C4-2B (cell line): ENCODE data around the gene CACNA1H.
"Not testable (repeated sequence)": the region's sequence is repeated elsewhere in the genome, so short reads cannot be mapped to it uniquely, and the experiment has no call there.

Experiments
- H3K27ac ChIP-seq: fragments of 450-650 bp; 2 replicates; pipeline ENCODE4 v1.5.1; 2017
- ZFX ChIP-seq: fragments of 450-650 bp; IDR thresholded peaks from 2 replicates; pipeline ENCODE4 v1.6.1; 2017
- TF ChIP-seq, protein P1 (sequence below): fragments of 450-650 bp; conservative IDR thresholded peaks from 2 replicates; pipeline ENCODE4 v1.5.1; 2017; ENCODE audit warnings: mild to moderate bottlenecking

The CACNA1H gene

GRCh38 chr16:1193143-1193824 is 40.4 kb downstream of the CACNA1H start:
- no peak overlapping the region for H3K27ac ChIP-seq
- TF ChIP-seq, protein P1, sequence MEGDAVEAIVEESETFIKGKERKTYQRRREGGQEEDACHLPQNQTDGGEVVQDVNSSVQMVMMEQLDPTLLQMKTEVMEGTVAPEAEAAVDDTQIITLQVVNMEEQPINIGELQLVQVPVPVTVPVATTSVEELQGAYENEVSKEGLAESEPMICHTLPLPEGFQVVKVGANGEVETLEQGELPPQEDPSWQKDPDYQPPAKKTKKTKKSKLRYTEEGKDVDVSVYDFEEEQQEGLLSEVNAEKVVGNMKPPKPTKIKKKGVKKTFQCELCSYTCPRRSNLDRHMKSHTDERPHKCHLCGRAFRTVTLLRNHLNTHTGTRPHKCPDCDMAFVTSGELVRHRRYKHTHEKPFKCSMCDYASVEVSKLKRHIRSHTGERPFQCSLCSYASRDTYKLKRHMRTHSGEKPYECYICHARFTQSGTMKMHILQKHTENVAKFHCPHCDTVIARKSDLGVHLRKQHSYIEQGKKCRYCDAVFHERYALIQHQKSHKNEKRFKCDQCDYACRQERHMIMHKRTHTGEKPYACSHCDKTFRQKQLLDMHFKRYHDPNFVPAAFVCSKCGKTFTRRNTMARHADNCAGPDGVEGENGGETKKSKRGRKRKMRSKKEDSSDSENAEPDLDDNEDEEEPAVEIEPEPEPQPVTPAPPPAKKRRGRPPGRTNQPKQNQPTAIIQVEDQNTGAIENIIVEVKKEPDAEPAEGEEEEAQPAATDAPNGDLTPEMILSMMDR: no peak
- TF ChIP-seq ZFX: no peak

DNA sequence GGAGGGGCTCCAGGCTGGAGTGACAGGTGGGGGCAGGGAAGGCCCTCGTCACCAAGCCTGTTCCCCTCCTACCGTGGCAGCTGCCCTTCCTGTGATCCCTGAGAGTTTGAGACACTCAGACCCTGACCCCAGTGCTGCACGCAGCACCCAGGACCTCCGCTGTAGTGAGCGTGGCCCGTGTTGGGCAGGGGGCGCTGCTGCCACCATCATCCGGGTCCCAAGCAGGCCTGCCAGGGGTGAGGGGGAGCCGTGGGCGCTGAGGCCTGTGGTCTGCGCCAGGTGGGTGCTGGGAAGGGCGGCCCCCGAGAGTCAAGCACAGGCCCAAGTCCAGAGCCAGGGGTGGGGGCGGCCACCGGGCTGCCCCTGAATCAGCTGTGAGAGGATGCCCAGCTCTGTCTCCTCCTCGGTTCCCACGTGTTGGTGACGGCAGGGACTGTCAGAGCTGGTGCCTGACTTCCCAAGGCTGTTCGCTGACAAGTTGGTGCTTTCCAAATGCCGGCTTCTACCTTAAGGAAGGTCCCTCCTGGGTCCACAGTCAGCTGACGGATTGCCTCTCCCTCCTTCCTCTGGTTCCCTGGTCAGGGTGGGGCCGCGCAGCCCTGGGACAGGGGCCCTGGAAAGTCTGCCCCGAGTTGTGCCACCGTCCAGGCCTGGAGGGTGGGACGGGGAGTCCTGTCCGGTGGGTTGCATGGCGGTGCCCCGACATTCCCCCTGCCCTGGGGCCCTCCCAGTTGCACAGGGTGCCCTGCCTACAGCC is 41.1 kb downstream of the CACNA1H start:
- no peak overlapping the region for H3K27ac ChIP-seq
- TF ChIP-seq, protein P1: no peak
- TF ChIP-seq ZFX: no peak

DNA sequence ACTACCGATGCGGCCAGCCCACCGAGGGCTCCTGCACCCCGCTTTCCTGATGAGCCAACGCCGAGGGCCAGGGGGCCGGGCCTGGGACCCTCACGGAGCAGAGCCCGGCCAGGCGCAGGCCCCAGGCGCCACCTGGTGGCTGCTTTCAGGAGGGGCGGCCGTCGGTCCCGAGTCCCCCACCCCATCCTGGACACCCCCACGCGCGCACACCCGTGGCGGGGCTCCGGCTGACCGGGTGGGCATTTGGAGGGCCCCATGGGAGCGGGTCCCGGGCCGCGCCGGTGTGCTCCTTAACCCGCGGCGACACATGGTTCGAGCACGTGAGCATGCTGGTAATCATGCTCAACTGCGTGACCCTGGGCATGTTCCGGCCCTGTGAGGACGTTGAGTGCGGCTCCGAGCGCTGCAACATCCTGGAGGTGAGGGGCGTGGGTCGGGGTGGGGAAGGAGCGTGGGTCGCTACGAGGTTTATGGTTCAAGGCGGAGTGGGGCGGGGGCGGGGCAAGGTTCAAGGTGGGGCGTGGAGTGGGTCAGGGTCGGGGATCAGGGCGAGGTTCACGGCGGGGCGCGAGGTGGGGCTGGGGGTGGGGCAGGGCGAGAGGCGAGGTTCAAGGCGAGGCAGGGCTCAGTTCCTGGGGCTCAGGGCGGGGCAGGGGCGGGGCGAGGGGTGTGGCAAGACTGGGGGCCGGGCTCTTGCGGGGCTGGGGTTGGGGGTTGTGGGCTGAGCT is 41.9 kb downstream of the CACNA1H start:
- no peak overlapping the region for H3K27ac ChIP-seq
- TF ChIP-seq, protein P1: peak; percentile 97
- no peak for TF ChIP-seq ZFX

DNA sequence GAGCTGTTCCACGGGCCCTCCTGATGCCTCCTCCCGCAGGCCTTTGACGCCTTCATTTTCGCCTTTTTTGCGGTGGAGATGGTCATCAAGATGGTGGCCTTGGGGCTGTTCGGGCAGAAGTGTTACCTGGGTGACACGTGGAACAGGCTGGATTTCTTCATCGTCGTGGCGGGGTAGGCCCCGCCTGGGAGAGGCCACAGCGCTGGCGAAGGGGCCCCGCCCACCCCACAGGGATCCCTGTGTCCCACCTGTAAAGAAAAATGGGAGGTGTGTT is 42.4 kb downstream of the CACNA1H start:
- no peak for TF ChIP-seq ZFX
- TF ChIP-seq, protein P1: no peak
- no peak overlapping the region for H3K27ac ChIP-seq

DNA sequence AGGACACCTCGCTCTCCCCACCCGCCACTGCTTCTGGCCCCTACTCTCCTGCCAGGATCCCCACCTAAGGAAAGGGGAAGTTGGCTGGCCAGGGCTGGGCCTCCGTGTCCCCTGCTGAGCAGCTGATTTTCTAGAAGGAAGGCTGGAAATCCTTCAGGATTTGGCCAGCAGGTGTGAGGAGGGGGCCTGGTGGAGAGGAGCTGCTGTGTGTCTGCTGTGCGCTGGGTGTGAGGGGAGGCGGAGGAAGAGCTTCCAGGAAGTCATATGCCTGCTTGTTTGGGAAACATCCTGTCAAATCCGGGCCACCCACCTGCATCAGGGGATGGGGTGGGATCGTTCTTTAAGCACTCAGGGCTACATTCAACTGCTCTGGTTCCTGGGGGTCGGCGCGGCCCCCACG is 43.6 kb downstream of the CACNA1H start:
- H3K27ac ChIP-seq: no peak overlapping the region
- TF ChIP-seq, protein P1: no peak

DNA sequence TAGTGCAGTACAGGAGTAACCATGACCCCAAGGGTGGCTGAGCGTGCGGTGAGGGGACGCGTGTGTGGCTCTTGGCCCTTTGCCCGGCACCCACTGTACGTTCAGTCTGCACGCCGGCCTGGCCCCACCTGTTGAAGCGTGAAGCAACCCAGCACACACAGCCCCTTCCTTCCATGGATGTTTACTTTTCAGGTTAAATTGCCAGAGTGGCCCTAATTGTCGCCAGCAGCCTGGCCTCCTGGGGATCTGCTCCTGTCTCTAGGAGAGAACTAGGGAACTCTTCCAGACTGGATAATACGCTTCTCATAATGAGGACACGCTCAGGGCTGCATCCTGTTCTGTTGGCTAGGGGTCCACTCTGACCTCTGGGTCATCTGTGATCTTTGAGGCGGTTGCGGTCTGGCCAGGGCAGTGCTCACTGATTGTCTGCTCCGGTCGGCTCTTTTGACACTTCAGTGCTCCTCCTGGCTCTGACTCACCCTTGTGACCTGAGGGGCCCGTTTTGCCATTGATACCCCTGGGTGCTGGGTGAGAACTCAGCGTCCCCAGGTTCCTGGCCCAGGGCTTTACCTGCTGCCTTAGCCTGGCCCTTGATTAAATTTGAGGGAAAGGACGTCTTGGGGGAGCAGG is 44.4 kb downstream of the CACNA1H start:
- H3K27ac ChIP-seq: no peak overlapping the region
- TF ChIP-seq, protein P1: no peak
- no peak for TF ChIP-seq ZFX

DNA sequence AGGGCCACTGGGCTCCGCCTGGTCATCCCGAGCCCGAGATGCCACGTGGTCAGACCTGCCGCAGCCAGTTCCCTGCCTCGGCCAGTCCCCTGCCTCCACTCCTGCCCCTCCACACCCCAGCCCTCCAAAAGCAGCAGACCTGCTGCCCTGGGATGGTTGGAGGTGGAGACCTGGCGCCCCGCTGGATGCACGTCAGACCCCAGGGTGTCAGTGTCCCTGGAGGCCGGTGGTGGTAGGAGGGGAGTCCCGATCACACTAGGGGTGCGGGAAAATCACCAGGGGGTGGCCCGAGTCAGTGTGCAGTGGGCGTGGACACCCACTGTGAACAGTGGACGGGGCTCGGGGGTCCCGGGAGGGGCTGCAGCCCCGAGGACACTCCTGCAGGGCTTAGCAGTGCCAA is 45.3 kb downstream of the CACNA1H start:
- TF ChIP-seq ZFX: no peak
- TF ChIP-seq, protein P1: no peak
- no peak overlapping the region for H3K27ac ChIP-seq

- not testable (repeated sequence) for H3K27ac ChIP-seq
Observed at GRCh38 chr16:1198671-1199346, 45.9 kb downstream of the CACNA1H start.
